Measurements from ENCODE around the gene YWHAH.

Gene YWHAH

DNA sequence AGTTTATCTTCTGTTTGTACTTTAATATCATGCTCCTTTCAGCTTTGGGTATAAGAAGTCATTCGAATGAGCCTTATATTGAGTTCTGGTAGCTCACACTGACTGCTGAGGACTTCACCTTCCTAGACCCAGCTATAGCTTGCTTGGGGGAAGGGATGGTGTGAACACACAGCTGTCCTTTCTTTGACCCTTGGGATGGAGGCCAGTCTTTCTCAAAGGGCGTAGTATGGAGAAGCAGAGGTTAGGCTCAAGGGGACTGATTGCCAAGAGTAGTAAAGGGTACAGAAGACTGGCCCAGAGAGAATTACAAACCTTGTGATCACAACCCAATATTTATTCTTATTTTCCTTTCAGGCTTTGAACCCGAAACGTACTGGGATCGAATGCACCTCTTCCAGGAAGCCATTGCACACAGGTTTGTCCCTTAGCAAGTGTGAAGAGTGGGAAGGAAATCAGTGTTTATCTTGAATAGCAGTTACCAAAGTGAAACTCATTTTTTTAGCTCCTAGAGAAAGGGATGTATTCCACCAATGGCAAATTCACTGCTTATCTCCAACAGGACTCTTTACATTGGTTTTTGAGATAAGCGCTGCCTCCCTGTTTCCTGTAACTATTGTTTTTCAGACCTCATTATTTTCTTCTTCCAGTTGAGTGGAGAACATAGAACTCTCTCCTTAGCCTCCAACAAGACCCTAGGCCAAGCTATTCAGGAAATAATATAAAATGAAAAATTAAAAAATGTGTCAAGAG lies 42.8 kb upstream of the YWHAH start:
- DNase-seq (ENCODE audit: low read depth), result no peak
- TF ChIP-seq POLR2A (IDR thresholded peaks at IDR 0.05; ENCODE audit: extremely low read depth, insufficient read length) (no peak), MYC (IDR thresholded peaks at IDR 0.05; ENCODE audit: low read depth, low read length) (no peak)
- TF ChIP-seq, protein P1, sequence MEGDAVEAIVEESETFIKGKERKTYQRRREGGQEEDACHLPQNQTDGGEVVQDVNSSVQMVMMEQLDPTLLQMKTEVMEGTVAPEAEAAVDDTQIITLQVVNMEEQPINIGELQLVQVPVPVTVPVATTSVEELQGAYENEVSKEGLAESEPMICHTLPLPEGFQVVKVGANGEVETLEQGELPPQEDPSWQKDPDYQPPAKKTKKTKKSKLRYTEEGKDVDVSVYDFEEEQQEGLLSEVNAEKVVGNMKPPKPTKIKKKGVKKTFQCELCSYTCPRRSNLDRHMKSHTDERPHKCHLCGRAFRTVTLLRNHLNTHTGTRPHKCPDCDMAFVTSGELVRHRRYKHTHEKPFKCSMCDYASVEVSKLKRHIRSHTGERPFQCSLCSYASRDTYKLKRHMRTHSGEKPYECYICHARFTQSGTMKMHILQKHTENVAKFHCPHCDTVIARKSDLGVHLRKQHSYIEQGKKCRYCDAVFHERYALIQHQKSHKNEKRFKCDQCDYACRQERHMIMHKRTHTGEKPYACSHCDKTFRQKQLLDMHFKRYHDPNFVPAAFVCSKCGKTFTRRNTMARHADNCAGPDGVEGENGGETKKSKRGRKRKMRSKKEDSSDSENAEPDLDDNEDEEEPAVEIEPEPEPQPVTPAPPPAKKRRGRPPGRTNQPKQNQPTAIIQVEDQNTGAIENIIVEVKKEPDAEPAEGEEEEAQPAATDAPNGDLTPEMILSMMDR (IDR thresholded peaks at IDR 0.05; ENCODE audit: low read depth, low read length), result no peak
- TF ChIP-seq, protein P2, sequence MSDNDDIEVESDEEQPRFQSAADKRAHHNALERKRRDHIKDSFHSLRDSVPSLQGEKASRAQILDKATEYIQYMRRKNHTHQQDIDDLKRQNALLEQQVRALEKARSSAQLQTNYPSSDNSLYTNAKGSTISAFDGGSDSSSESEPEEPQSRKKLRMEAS (IDR thresholded peaks at IDR 0.05; ENCODE audit: low read depth, low read length), result no peak
- no peak overlapping the region for H3K4me3 ChIP-seq (ENCODE audit: low read depth, low read length)

DNA sequence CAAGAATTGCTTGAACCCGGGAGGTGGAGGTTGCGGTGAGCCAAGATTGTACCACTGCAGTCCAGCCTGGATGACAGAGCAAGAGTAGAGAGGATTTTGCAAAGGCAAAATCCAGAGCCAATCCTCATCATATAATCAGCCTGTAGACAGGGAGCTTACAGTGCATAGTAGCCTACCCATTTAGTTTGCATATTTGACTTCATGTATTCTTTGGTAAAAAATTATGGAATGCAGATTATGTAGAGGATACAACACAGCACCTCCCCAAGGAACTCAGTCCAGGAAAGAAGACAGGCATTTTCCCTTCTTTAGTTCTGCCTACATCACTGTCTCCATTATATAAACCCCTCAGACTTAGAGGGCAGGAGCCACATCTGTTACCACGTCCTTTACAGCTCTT lies 39.7 kb upstream of the YWHAH start:
- TF ChIP-seq, protein P2 (IDR thresholded peaks at IDR 0.05; ENCODE audit: low read depth, low read length), result no peak
- TF ChIP-seq POLR2A (IDR thresholded peaks at IDR 0.05; ENCODE audit: extremely low read depth, insufficient read length) (no peak), MYC (IDR thresholded peaks at IDR 0.05; ENCODE audit: low read depth, low read length) (no peak)
- TF ChIP-seq, protein P1 (IDR thresholded peaks at IDR 0.05; ENCODE audit: low read depth, low read length), result no peak
- no peak for DNase-seq (ENCODE audit: low read depth)
- no peak overlapping the region for H3K4me3 ChIP-seq (ENCODE audit: low read depth, low read length)

DNA sequence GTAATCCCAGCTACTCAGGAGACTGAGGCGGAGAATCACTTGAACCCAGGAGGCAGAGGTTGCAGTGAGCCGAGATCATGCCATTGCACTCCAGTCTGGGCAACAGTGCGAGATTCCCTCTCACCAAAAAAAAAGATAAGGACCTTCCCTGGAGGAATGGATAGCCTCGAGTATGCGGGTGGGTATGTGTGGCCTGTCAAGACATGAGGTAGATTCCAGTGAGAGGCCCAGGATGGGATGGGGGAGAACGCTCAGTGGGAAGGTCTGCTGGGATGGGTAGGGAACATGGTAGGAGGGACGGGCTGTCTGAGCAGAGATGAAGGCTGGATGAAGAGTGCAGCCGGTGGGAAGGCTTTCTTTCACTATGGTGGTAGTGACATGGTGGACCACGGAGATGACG lies 39.0 kb upstream of the YWHAH start:
- TF ChIP-seq MYC (IDR thresholded peaks at IDR 0.05; ENCODE audit: low read depth, low read length) (no peak), POLR2A (IDR thresholded peaks at IDR 0.05; ENCODE audit: extremely low read depth, insufficient read length) (no peak)
- TF ChIP-seq, protein P1 (IDR thresholded peaks at IDR 0.05; ENCODE audit: low read depth, low read length), result no peak
- TF ChIP-seq, protein P2 (IDR thresholded peaks at IDR 0.05; ENCODE audit: low read depth, low read length), result no peak
- DNase-seq (ENCODE audit: low read depth), result no peak
- H3K4me3 ChIP-seq (ENCODE audit: low read depth, low read length), result no peak overlapping the region

DNA sequence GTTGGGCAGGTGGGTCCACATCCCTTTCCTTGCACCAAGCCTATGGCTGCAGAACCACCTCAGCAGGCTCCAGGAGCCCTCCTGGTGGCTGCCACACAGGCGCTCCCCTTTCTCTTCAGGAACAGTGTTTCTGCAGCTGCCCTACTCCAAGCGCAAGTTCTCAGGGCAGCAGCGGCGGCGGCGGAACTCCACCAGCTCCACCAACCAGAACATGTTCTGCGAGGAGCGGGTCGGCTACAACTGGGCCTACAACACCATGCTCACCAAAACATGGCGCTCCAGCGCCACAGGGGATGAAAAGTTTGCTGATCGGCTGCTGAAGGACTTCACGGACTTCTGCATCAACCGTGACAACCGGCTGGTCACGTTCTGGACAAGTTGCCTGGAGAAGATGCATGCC lies 38.2 kb upstream of the YWHAH start:
- DNase-seq (ENCODE audit: low read depth), result no peak
- TF ChIP-seq, protein P2 (IDR thresholded peaks at IDR 0.05; ENCODE audit: low read depth, low read length), result no peak
- TF ChIP-seq MYC (IDR thresholded peaks at IDR 0.05; ENCODE audit: low read depth, low read length) (no peak), POLR2A (IDR thresholded peaks at IDR 0.05; ENCODE audit: extremely low read depth, insufficient read length) (no peak)
- TF ChIP-seq, protein P1 (IDR thresholded peaks at IDR 0.05; ENCODE audit: low read depth, low read length), result no peak
- H3K4me3 ChIP-seq (ENCODE audit: low read depth, low read length), result no peak overlapping the region

DNA sequence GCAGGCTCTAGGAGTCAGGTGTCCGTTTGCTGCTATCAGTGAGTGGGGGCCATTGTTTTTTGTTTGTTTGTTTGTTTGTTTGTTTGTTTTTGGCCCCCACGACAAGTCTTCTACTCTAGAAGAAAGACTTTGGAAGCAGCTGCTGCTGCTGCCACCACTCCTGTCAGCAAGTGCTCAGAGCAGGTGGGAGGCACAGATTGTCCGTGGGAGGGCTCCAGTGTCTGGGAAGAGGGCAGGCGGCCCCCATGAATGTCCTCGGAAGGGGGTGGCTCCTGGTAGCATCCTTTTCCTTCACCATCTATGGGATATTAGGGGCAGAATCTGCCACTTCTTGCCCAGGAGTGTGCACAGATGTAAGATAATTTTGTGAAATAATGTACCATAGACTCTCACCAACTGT lies 37.8 kb upstream of the YWHAH start:
- DNase-seq (ENCODE audit: low read depth), result no peak
- TF ChIP-seq, protein P1 (IDR thresholded peaks at IDR 0.05; ENCODE audit: low read depth, low read length), result no peak
- TF ChIP-seq, protein P2 (IDR thresholded peaks at IDR 0.05; ENCODE audit: low read depth, low read length), result no peak
- TF ChIP-seq POLR2A (IDR thresholded peaks at IDR 0.05; ENCODE audit: extremely low read depth, insufficient read length) (no peak), MYC (IDR thresholded peaks at IDR 0.05; ENCODE audit: low read depth, low read length) (no peak)
- H3K4me3 ChIP-seq (ENCODE audit: low read depth, low read length), result no peak overlapping the region
